Transverse colon (tissue), 4 donors: ENCODE results near the gene COX8A.

Experiments
- EP300 ChIP-seq: sonication (generic); formaldehyde crosslinking; IDR thresholded peaks from one replicate; pipeline ENCODE4 v1.6.1; 2017; ENCODE audit warnings: antibody characterized with exemption, low read depth
- POLR2A ChIP-seq: fragments of 450-650 bp; IDR thresholded peaks from one replicate; pipeline ENCODE4 v1.6.1; 2016; ENCODE audit warnings: antibody characterized with exemption, mild to moderate bottlenecking, moderate library complexity
- POLR2AphosphoS5 ChIP-seq, 3 donors: sonication (generic); formaldehyde crosslinking; IDR thresholded peaks; one replicate each; pipeline ENCODE4 v1.6.1; 2016; ENCODE audit warnings: antibody characterized with exemption in 3 of 3
- TF ChIP-seq, protein P1 (sequence below), 5 experiments: fragments of 200-600 bp in 3 of 5; fragments of 450-650 bp in 2 of 5; sonication (generic) in 3 of 5; IDR thresholded peaks; 1 replicate in 2 of 5; 2 replicates in 3 of 5; pipeline ENCODE4 v1.5.1; 2016 to 2017; ENCODE audit warnings: antibody characterized with exemption in 5 of 5, inconsistent platforms in 3 of 5, mild to moderate bottlenecking in 2 of 5, moderate library complexity in 1 of 5

DNA sequence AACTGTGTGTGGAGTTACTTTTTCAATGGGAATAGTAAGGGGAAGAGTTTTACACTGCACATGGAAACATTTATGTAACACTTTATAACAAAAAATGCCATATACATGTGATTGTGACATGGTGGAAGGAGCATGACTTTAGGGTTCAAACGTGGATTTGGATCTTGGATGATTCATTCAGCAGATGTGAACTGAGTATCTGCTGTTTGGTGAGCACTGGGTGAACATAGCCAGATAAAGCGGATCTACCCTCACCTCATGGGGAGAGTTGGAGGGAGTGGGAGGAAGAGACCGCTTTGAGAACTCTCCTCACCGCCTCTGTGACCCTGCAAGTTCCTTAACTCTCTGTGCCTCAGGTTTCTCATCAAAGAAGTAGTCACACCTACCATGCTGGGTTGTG lies 32.5 kb upstream of the COX8A start:
- TF ChIP-seq, protein P1, sequence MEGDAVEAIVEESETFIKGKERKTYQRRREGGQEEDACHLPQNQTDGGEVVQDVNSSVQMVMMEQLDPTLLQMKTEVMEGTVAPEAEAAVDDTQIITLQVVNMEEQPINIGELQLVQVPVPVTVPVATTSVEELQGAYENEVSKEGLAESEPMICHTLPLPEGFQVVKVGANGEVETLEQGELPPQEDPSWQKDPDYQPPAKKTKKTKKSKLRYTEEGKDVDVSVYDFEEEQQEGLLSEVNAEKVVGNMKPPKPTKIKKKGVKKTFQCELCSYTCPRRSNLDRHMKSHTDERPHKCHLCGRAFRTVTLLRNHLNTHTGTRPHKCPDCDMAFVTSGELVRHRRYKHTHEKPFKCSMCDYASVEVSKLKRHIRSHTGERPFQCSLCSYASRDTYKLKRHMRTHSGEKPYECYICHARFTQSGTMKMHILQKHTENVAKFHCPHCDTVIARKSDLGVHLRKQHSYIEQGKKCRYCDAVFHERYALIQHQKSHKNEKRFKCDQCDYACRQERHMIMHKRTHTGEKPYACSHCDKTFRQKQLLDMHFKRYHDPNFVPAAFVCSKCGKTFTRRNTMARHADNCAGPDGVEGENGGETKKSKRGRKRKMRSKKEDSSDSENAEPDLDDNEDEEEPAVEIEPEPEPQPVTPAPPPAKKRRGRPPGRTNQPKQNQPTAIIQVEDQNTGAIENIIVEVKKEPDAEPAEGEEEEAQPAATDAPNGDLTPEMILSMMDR (IDR thresholded peaks at IDR 0.05), result no peak
- TF ChIP-seq POLR2AphosphoS5 (IDR thresholded peaks at IDR 0.05) (no peak), EP300 (no peak), POLR2A (no peak)
